ENCODE results near the gene CCDC74B. TPM values are rescaled to one million over a fixed set of nuclear protein-coding genes. Genes with fewer than 3 reads are reported as not detected.
"Not testable (repeated sequence)": the region's sequence is repeated elsewhere in the genome, so short reads cannot be mapped to it uniquely, and the experiment has no call there.

CCDC74B gene
- total RNA-seq, 1 donor from 2014 or later, result 1.0 TPM

GRCh38 chr2:130140516-130140915 is 4.4 kb downstream of the CCDC74B start:
- not testable (repeated sequence) for H3K4me3 Mint-ChIP-seq (ENCODE audit: unreplicated experiment); H3K27ac Mint-ChIP-seq (ENCODE audit: unreplicated experiment); H3K36me3 Mint-ChIP-seq (ENCODE audit: low read depth); H3K9me3 Mint-ChIP-seq (ENCODE audit: low read depth); H3K27me3 Mint-ChIP-seq (ENCODE audit: low read depth)
- H3K4me1 Mint-ChIP-seq (ENCODE audit: low read depth), result peaks cover 11% of the 10 kb centered on the region
- peak; percentile 50 for DNase-seq (ENCODE audit: low spot score)

GRCh38 chr2:130139331-130140280 is 5.3 kb downstream of the CCDC74B start:
- H3K4me1 Mint-ChIP-seq (ENCODE audit: low read depth); H3K27ac Mint-ChIP-seq (ENCODE audit: unreplicated experiment); H3K36me3 Mint-ChIP-seq (ENCODE audit: low read depth); H3K4me3 Mint-ChIP-seq (ENCODE audit: unreplicated experiment); H3K9me3 Mint-ChIP-seq (ENCODE audit: low read depth); H3K27me3 Mint-ChIP-seq (ENCODE audit: low read depth): not testable (repeated sequence)
- peak; percentile 56 for DNase-seq (ENCODE audit: low spot score)

- not testable (repeated sequence) for H3K4me3 Mint-ChIP-seq (ENCODE audit: unreplicated experiment); H3K36me3 Mint-ChIP-seq (ENCODE audit: low read depth); H3K27ac Mint-ChIP-seq (ENCODE audit: unreplicated experiment); H3K27me3 Mint-ChIP-seq (ENCODE audit: low read depth); H3K9me3 Mint-ChIP-seq (ENCODE audit: low read depth); H3K4me1 Mint-ChIP-seq (ENCODE audit: low read depth)
- peak; percentile 77 for DNase-seq (ENCODE audit: low spot score)
These were observed 6.1 kb downstream of the CCDC74B start for GRCh38 chr2:130138841-130139251.

GRCh38 chr2:130138326-130138725 is 6.6 kb downstream of the CCDC74B start:
- not testable (repeated sequence) for H3K27ac Mint-ChIP-seq (ENCODE audit: unreplicated experiment); H3K9me3 Mint-ChIP-seq (ENCODE audit: low read depth); H3K36me3 Mint-ChIP-seq (ENCODE audit: low read depth); H3K27me3 Mint-ChIP-seq (ENCODE audit: low read depth); H3K4me1 Mint-ChIP-seq (ENCODE audit: low read depth); H3K4me3 Mint-ChIP-seq (ENCODE audit: unreplicated experiment)
- peak; percentile 63 for DNase-seq (ENCODE audit: low spot score)

- not testable (repeated sequence) for H3K27me3 Mint-ChIP-seq (ENCODE audit: low read depth); H3K36me3 Mint-ChIP-seq (ENCODE audit: low read depth); H3K4me3 Mint-ChIP-seq (ENCODE audit: unreplicated experiment); H3K4me1 Mint-ChIP-seq (ENCODE audit: low read depth); H3K27ac Mint-ChIP-seq (ENCODE audit: unreplicated experiment); H3K9me3 Mint-ChIP-seq (ENCODE audit: low read depth)
- peak; percentile 82 for DNase-seq (ENCODE audit: low spot score)
These were observed 7.8 kb downstream of the CCDC74B start for GRCh38 chr2:130137118-130137517.

- not testable (repeated sequence) for H3K4me3 Mint-ChIP-seq (ENCODE audit: unreplicated experiment); H3K36me3 Mint-ChIP-seq (ENCODE audit: low read depth); H3K9me3 Mint-ChIP-seq (ENCODE audit: low read depth); DNase-seq (ENCODE audit: low spot score); H3K27me3 Mint-ChIP-seq (ENCODE audit: low read depth); H3K27ac Mint-ChIP-seq (ENCODE audit: unreplicated experiment)
- H3K4me1 Mint-ChIP-seq (ENCODE audit: low read depth), result peaks cover 13% of the 10 kb centered on the region
These were observed 8.4 kb downstream of the CCDC74B start for GRCh38 chr2:130136546-130136945.

GRCh38 chr2:130135692-130136541 is 9.0 kb downstream of the CCDC74B start:
- peak; percentile 78 for DNase-seq (ENCODE audit: low spot score)
- Mint-ChIP-seq H3K4me3 (ENCODE audit: unreplicated experiment) (no peak overlapping the region), H3K27ac (ENCODE audit: unreplicated experiment) (no peak overlapping the region), H3K27me3 (ENCODE audit: low read depth) (peaks cover 8% of the 10 kb centered on the region), H3K9me3 (ENCODE audit: low read depth) (no peaks in the 10 kb centered on the region), H3K36me3 (ENCODE audit: low read depth) (no peaks in the 10 kb centered on the region), H3K4me1 (ENCODE audit: low read depth) (peaks cover 13% of the 10 kb centered on the region)
- no peak for TF ChIP-seq CTCF (IDR thresholded peaks at IDR 0.05)

GRCh38 chr2:130129120-130129829 is 15.6 kb downstream of the CCDC74B start, which contains the start of gene POTEF:
POTEF (minus strand) TSS chr2:130129222; CDS start chr2:130120515, 8,707 bp downstream.
- DNase-seq (ENCODE audit: low spot score), result peak; percentile 41
- H3K36me3 Mint-ChIP-seq (ENCODE audit: low read depth); H3K9me3 Mint-ChIP-seq (ENCODE audit: low read depth); H3K27me3 Mint-ChIP-seq (ENCODE audit: low read depth): not testable (repeated sequence)
- Mint-ChIP-seq H3K27ac (ENCODE audit: unreplicated experiment) (peak within 1 kb of the TSS; percentile 83), H3K4me1 (ENCODE audit: low read depth) (peaks cover 13% of the 10 kb centered on the region), H3K4me3 (ENCODE audit: unreplicated experiment) (peak within 1 kb of the TSS; percentile 92)

- peak; percentile 79 for DNase-seq (ENCODE audit: low spot score)
- H3K27me3 Mint-ChIP-seq (ENCODE audit: low read depth); H3K9me3 Mint-ChIP-seq (ENCODE audit: low read depth); H3K36me3 Mint-ChIP-seq (ENCODE audit: low read depth); H3K27ac Mint-ChIP-seq (ENCODE audit: unreplicated experiment): not testable (repeated sequence)
- Mint-ChIP-seq H3K4me3 (ENCODE audit: unreplicated experiment) (peak overlapping the region; percentile 92), H3K4me1 (ENCODE audit: low read depth) (peaks cover 13% of the 10 kb centered on the region)
These were observed 16.4 kb downstream of the CCDC74B start for GRCh38 chr2:130128464-130128863.

- DNase-seq (ENCODE audit: low spot score); H3K27ac Mint-ChIP-seq (ENCODE audit: unreplicated experiment); H3K27me3 Mint-ChIP-seq (ENCODE audit: low read depth); H3K36me3 Mint-ChIP-seq (ENCODE audit: low read depth); H3K9me3 Mint-ChIP-seq (ENCODE audit: low read depth): not testable (repeated sequence)
- H3K4me3 Mint-ChIP-seq (ENCODE audit: unreplicated experiment), result peak overlapping the region; percentile 92
- peaks cover 11% of the 10 kb centered on the region for H3K4me1 Mint-ChIP-seq (ENCODE audit: low read depth)
These were observed 17.2 kb downstream of the CCDC74B start for GRCh38 chr2:130127726-130128125.

- not testable (repeated sequence) for H3K4me1 Mint-ChIP-seq (ENCODE audit: low read depth); H3K27ac Mint-ChIP-seq (ENCODE audit: unreplicated experiment); H3K4me3 Mint-ChIP-seq (ENCODE audit: unreplicated experiment); H3K9me3 Mint-ChIP-seq (ENCODE audit: low read depth); H3K27me3 Mint-ChIP-seq (ENCODE audit: low read depth); DNase-seq (ENCODE audit: low spot score); H3K36me3 Mint-ChIP-seq (ENCODE audit: low read depth)
These were observed 24.0 kb downstream of the CCDC74B start for GRCh38 chr2:130120924-130121323.
